Gastroesophageal sphincter (tissue), 4 donors: ENCODE results near the gene CCSER2. TPM values are rescaled to one million over a fixed set of nuclear protein-coding genes. Genes with fewer than 3 reads are reported as not detected.
"Not testable (repeated sequence)": the region's sequence is repeated elsewhere in the genome, so short reads cannot be mapped to it uniquely, and the experiment has no call there.

Source experiments
- ATAC-seq: fragments of 150-250 bp; one replicate; pipeline ENCODE4 v1.9.1; 2016; ENCODE audit warnings: mild to moderate bottlenecking, moderate library complexity
- H3K27ac ChIP-seq, 4 donors: fragments of 200-600 bp; sonication (generic) in 3 of 4; 1 replicate in 3 of 4; 2 replicates in 1 of 4; pipeline ENCODE4 v1.5.1; 2016 to 2019
- H3K27me3 ChIP-seq: fragments of 200-600 bp; sonication (generic); one replicate; pipeline ENCODE4 v1.5.1; 2019
- H3K36me3 ChIP-seq, 2 donors: fragments of 200-600 bp; sonication (generic); one replicate each; pipeline ENCODE4 v1.5.1; 2019; ENCODE audit warnings: control low read depth in 1 of 2
- H3K4me1 ChIP-seq, 3 donors: fragments of 200-600 bp; sonication (generic); 1 replicate in 2 of 3; 2 replicates in 1 of 3; pipeline ENCODE4 v1.5.1; 2016 to 2019; ENCODE audit warnings: control low read depth in 2 of 3
- H3K4me3 ChIP-seq, 2 donors: fragments of 200-600 bp; sonication (generic); one replicate each; pipeline ENCODE4 v1.5.1; 2019; ENCODE audit warnings: mild to moderate bottlenecking in 1 of 2, moderate library complexity in 1 of 2
- H3K9me3 ChIP-seq, 3 donors: fragments of 200-600 bp; sonication (generic); one replicate each; pipeline ENCODE4 v1.5.1; 2017 to 2019; ENCODE audit warnings: control low read depth in 2 of 3
- EP300 ChIP-seq: sonication (generic); formaldehyde crosslinking; IDR thresholded peaks from one replicate; pipeline ENCODE4 v1.6.1; 2017; ENCODE audit warnings: antibody characterized with exemption, mild to moderate bottlenecking
- POLR2A ChIP-seq, 2 donors: fragments of 450-650 bp; IDR thresholded peaks; one replicate each; pipeline ENCODE4 v1.6.1; 2017; ENCODE audit warnings: antibody characterized with exemption in 2 of 2, mild to moderate bottlenecking in 2 of 2, moderate library complexity in 1 of 2
- POLR2AphosphoS5 ChIP-seq: sonication (generic); formaldehyde crosslinking; IDR thresholded peaks from one replicate; pipeline ENCODE4 v1.6.1; 2017; ENCODE audit warnings: antibody characterized with exemption
- WGBS, 2 donors: methylation state at CpG; one replicate each; pipeline ENCODE4 v1.1.5; 2018; ENCODE audit warnings: low coverage in 1 of 2; 5-methylcytosine and 5-hydroxymethylcytosine counted together
- total RNA-seq, 4 donors: library from RNA; depleted of rRNA; stranded (reverse); fragments of >200 nt; gene quantifications; one replicate each; pipeline ENCODE4 v1.1.0, GENCODE V29; 2016
- TF ChIP-seq, protein P1 (sequence below), 4 experiments: fragments of 200-600 bp in 2 of 4; fragments of 450-650 bp in 2 of 4; sonication (generic) in 1 of 4; IDR thresholded peaks; one replicate each; pipeline ENCODE4 v1.5.1; 2017 to 2019; ENCODE audit warnings: antibody characterized with exemption in 4 of 4, mild to moderate bottlenecking in 2 of 4, moderate library complexity in 2 of 4

Gene CCSER2
- total RNA-seq, 4 donors from 2014 or later, result 64.5 to 93.5 (median 83.3) TPM

- WGBS, 2 donors, result 86 to 100% methylated on average over 1 to 2 of the region's 2 CpGs
- no peaks in the 10 kb centered on the region for H3K4me1 ChIP-seq
- no peak overlapping the region for H3K4me3 ChIP-seq
- H3K27me3 ChIP-seq, result no peaks in the 10 kb centered on the region
- H3K36me3 ChIP-seq, result no peaks in the 10 kb centered on the region
- H3K9me3 ChIP-seq, result no peaks in the 10 kb centered on the region
- TF ChIP-seq POLR2AphosphoS5 (no peak), POLR2A (IDR thresholded peaks at IDR 0.05) (no peak), EP300 (no peak)
- TF ChIP-seq, protein P1, sequence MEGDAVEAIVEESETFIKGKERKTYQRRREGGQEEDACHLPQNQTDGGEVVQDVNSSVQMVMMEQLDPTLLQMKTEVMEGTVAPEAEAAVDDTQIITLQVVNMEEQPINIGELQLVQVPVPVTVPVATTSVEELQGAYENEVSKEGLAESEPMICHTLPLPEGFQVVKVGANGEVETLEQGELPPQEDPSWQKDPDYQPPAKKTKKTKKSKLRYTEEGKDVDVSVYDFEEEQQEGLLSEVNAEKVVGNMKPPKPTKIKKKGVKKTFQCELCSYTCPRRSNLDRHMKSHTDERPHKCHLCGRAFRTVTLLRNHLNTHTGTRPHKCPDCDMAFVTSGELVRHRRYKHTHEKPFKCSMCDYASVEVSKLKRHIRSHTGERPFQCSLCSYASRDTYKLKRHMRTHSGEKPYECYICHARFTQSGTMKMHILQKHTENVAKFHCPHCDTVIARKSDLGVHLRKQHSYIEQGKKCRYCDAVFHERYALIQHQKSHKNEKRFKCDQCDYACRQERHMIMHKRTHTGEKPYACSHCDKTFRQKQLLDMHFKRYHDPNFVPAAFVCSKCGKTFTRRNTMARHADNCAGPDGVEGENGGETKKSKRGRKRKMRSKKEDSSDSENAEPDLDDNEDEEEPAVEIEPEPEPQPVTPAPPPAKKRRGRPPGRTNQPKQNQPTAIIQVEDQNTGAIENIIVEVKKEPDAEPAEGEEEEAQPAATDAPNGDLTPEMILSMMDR (IDR thresholded peaks at IDR 0.05), result no peak
- no peak overlapping the region for H3K27ac ChIP-seq
- no peak for ATAC-seq
Observed at GRCh38 chr10:84312816-84313215, 15.6 kb upstream of the CCSER2 start.

GRCh38 chr10:84314275-84314674 is 14.1 kb upstream of the CCSER2 start:
- TF ChIP-seq, protein P1 (IDR thresholded peaks at IDR 0.05), result no peak
- no peak for TF ChIP-seq POLR2A (IDR thresholded peaks at IDR 0.05)
- no peak for TF ChIP-seq POLR2AphosphoS5
- TF ChIP-seq EP300, result no peak
- no peak for ATAC-seq
- Histone ChIP-seq H3K4me1 (no peaks in the 10 kb centered on the region), H3K27me3 (no peaks in the 10 kb centered on the region), H3K9me3 (no peaks in the 10 kb centered on the region), H3K27ac (no peak overlapping the region), H3K36me3 (no peaks in the 10 kb centered on the region), H3K4me3 (no peak overlapping the region)
- 67 to 100% methylated on average over 2 to 3 of the region's 5 CpGs for WGBS, 2 donors

DNA sequence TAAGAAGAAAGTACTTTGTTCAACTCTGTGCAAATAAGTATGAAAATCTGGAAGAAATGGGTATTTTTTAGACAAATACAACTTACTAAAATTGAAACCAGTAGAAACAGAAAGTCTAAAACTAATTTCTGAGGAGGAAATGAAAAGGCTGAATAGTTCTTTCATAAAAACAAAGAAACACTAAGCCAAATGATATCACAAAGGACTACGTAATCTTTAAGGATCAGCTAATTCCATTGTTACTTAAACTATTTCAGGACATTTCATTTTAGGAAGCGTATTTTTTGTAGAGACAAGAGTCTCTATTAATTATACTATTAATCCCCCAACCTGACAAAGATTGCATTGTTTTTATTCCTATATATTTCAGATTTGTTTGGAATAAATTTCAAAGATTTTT is 11.2 kb upstream of the CCSER2 start:
- no peaks in the 10 kb centered on the region for H3K36me3 ChIP-seq
- no peak for TF ChIP-seq POLR2A (IDR thresholded peaks at IDR 0.05)
- no peak for TF ChIP-seq POLR2AphosphoS5
- TF ChIP-seq, protein P1 (IDR thresholded peaks at IDR 0.05), result no peak
- no peak for TF ChIP-seq EP300

GRCh38 chr10:84321902-84322301 is 6.5 kb upstream of the CCSER2 start:
- Histone ChIP-seq H3K9me3 (no peaks in the 10 kb centered on the region), H3K4me3 (no peak overlapping the region), H3K36me3 (no peaks in the 10 kb centered on the region), H3K4me1 (no peaks in the 10 kb centered on the region), H3K27ac (no peak overlapping the region), H3K27me3 (no peaks in the 10 kb centered on the region)
- no peak for ATAC-seq
- no peak for TF ChIP-seq POLR2AphosphoS5
- TF ChIP-seq EP300, result no peak
- TF ChIP-seq, protein P1 (IDR thresholded peaks at IDR 0.05), result no peak
- TF ChIP-seq POLR2A (IDR thresholded peaks at IDR 0.05), result no peak

More for the DNA sequence above, 11.2 kb upstream of the CCSER2 start:
- 41 to 72% methylated on average over 2 of the region's 2 CpGs for WGBS, 2 donors
- Histone ChIP-seq H3K4me3 (no peak overlapping the region), H3K27ac (no peak overlapping the region), H3K4me1 (no peaks in the 10 kb centered on the region), H3K9me3 (no peaks in the 10 kb centered on the region), H3K27me3 (no peaks in the 10 kb centered on the region)
- ATAC-seq, result no peak

GRCh38 chr10:84323566-84323965 is 4.8 kb upstream of the CCSER2 start:
- ATAC-seq, H3K4me3 ChIP-seq, H3K36me3 ChIP-seq, H3K9me3 ChIP-seq, H3K27ac ChIP-seq, H3K27me3 ChIP-seq, H3K4me1 ChIP-seq: not testable (repeated sequence)
- 33 to 55% methylated on average over 1 of the region's 1 CpG for WGBS, 2 donors

DNA sequence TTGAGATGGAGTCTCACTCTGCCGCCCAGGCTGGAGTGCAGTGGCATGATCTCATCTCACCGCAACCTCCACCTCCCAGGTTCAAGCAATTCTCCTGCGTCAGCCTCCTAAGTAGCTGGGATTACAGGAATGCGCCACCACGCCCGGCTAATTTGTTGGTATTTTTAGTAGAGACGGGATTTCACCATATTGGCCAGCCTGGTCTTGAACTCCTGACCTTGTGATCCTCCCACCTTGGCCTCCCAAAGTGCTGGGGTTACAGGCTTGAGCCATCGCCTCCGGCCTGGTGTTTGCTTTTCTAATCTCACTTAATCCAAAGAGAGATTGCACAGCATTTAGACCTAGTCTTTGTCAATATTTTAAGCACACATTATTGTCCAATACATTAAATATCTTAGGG is 1.4 kb upstream of the CCSER2 start:
- Histone ChIP-seq H3K27ac (peak overlapping the region in 1 of 4 donors; percentile 98), H3K4me1 (peaks cover 2 to 35% (median 10%) of the 10 kb centered on the region in 3 donors)
- not testable (repeated sequence) for H3K27me3 ChIP-seq, H3K4me3 ChIP-seq, H3K36me3 ChIP-seq, ATAC-seq, H3K9me3 ChIP-seq
- WGBS, 2 donors, result 82 to 87% methylated on average over 3 to 9 of the region's 9 CpGs
